PC-3 (cell line): Measurements from ENCODE around the gene TNIP1. TPM values are rescaled to one million over a fixed set of nuclear protein-coding genes. Genes with fewer than 3 reads are reported as not detected.
A peak's percentile ranks its signal among the peaks of the same experiment; 100 is the strongest.

Experiments used
- ATAC-seq: fragments of 200-7000 bp; cut with Tn5 transposase; 2 replicates; pipeline ENCODE4 v1.9.1; 2020; ENCODE audit warnings: mild to moderate bottlenecking, moderate library complexity
- BruUV-seq: library from RNA; stranded (reverse); fragments of 400-500 nt; replicated peaks from 2 replicates; lab custom pipeline; 2021; lab: Mats Ljungman, UMichigan
- CTCF ChIA-PET: fragments of 300-600 bp; sonication (Branson Sonifier 250); formaldehyde crosslinking; loops from one replicate; lab custom pipeline; 2022; ENCODE audit warnings: antibody characterized with exemption; lab: Charles Lee
- POLR2A ChIA-PET: fragments of 300-600 bp; sonication (Branson Sonifier 250); formaldehyde crosslinking; loops from one replicate; lab custom pipeline; 2022; ENCODE audit warnings: antibody characterized with exemption; ENCODE audit not compliant: unreplicated experiment; lab: Charles Lee
- DNase-seq: peaks from one replicate; pipeline ENCODE4 v3.0.0-alpha.2; 2015
- H2AFZ ChIP-seq: fragments of 300-600 bp; sonication (generic); 2 replicates; pipeline ENCODE4 v1.6.0; 2016; ENCODE audit warnings: antibody characterized with exemption, low read length
- H3F3A ChIP-seq: fragments of 300-600 bp; sonication (generic); one replicate; pipeline ENCODE4 v1.6.0; 2017; ENCODE audit warnings: antibody characterized with exemption, low read length, control low read depth, mild to moderate bottlenecking; ENCODE audit not compliant: unreplicated experiment
- H3K27ac ChIP-seq: fragments of 300-600 bp; sonication (generic); 2 replicates; pipeline ENCODE4 v1.5.1; 2016; ENCODE audit warnings: mild to moderate bottlenecking, low read length
- H3K27me3 ChIP-seq: fragments of 300-600 bp; sonication (generic); 2 replicates; pipeline ENCODE4 v1.6.1; 2016; ENCODE audit warnings: low read length, mixed read lengths
- H3K36me3 ChIP-seq: fragments of 300-600 bp; sonication (generic); 2 replicates; pipeline ENCODE4 v1.6.1; 2016; ENCODE audit warnings: low read depth, mixed run types, low read length, mixed read lengths
- H3K4me1 ChIP-seq: fragments of 300-600 bp; sonication (generic); 2 replicates; pipeline ENCODE4 v1.5.1; 2016; ENCODE audit warnings: low read length; ENCODE audit not compliant: insufficient read depth
- H3K4me2 ChIP-seq: fragments of 300-600 bp; sonication (generic); 2 replicates; pipeline ENCODE4 v1.6.0; 2016; ENCODE audit warnings: low read length
- H3K4me3 ChIP-seq: fragments of 300-600 bp; sonication (generic); 2 replicates; pipeline ENCODE4 v1.5.1; 2016; ENCODE audit warnings: mild to moderate bottlenecking, low read length, mixed read lengths
- H3K79me2 ChIP-seq: fragments of 300-600 bp; sonication (generic); 2 replicates; pipeline ENCODE4 v1.6.1; 2017; ENCODE audit warnings: low read length, mixed read lengths
- H3K9ac ChIP-seq: fragments of 300-600 bp; sonication (generic); 2 replicates; pipeline ENCODE4 v1.6.0; 2016; ENCODE audit warnings: mild to moderate bottlenecking, low read length
- H3K9me2 ChIP-seq: fragments of 300-600 bp; sonication (generic); replicated peaks from 2 replicates; pipeline ENCODE4 v1.6.1; 2016; ENCODE audit warnings: mixed run types, low read length, mixed read lengths
- H3K9me3 ChIP-seq: fragments of 300-600 bp; sonication (generic); 2 replicates; pipeline ENCODE4 v1.6.1; 2016; ENCODE audit warnings: low read length, mixed read lengths
- H4K20me1 ChIP-seq: fragments of 300-600 bp; sonication (generic); 2 replicates; pipeline ENCODE4 v1.6.1; 2016; ENCODE audit warnings: low read length, mixed read lengths
- EZH2phosphoT487 ChIP-seq: fragments of 300-600 bp; sonication (generic); IDR thresholded peaks from 2 replicates; pipeline ENCODE4 v1.6.1; 2018; ENCODE audit warnings: mild to moderate bottlenecking, antibody characterized with exemption, low read length, borderline replicate concordance
- intact Hi-C: fragments of 100-400 bp; cut with micrococcal nuclease; formaldehyde crosslinking; loops from 2 replicates; pipeline ENCODE4 v1.9.0; 2023
- total RNA-seq: library from RNA; depleted of rRNA; stranded (reverse); fragments of >200 nt; gene quantifications from 2 replicates; pipeline ENCODE4 v1.2.3, GENCODE V29; 2014
- TF ChIP-seq, protein P1 (sequence below): fragments of 300-600 bp; sonication (generic); conservative IDR thresholded peaks from 2 replicates; pipeline ENCODE4 v1.5.1; 2017; ENCODE audit warnings: antibody characterized with exemption, low read depth, mild to moderate bottlenecking, low read length

Gene TNIP1
- total RNA-seq, 1 experiment from 2014 or later: 90.0 TPM

DNA sequence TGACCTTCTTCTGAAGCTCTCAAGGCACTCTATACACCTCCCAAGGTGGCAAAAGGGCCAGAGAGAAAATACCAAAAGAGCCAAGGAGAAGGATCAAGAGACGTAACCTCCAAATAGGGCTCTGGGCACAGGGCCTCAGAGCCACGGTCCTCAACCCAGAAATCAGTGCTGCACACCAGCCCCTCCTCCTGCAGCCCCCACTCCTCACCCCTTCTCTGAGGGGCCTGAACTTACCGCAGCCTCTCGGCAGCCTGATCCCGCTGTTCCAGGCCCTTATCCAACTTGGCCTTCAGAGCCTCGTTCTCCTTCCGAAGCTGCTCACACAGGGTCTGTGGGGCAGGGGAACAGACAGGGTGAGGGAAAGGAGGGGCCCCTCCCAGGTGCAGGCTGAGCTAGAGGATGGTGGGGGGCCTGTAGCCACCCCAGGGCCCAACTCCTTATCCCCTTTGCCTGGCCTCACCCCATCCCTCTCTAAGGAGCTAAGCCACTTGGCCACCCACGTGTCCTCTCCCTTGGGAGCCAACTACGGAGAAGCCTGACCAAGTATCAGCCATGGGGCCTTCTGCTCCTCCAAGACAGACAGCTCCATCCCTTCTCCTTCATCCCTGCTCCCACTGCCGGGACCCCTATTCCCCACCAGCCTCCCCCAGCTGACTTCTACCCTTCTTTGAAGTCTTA, 28.8 kb downstream of the TNIP1 start:
- POLR2A ChIA-PET: no interaction called here
- TF ChIP-seq, protein P1, sequence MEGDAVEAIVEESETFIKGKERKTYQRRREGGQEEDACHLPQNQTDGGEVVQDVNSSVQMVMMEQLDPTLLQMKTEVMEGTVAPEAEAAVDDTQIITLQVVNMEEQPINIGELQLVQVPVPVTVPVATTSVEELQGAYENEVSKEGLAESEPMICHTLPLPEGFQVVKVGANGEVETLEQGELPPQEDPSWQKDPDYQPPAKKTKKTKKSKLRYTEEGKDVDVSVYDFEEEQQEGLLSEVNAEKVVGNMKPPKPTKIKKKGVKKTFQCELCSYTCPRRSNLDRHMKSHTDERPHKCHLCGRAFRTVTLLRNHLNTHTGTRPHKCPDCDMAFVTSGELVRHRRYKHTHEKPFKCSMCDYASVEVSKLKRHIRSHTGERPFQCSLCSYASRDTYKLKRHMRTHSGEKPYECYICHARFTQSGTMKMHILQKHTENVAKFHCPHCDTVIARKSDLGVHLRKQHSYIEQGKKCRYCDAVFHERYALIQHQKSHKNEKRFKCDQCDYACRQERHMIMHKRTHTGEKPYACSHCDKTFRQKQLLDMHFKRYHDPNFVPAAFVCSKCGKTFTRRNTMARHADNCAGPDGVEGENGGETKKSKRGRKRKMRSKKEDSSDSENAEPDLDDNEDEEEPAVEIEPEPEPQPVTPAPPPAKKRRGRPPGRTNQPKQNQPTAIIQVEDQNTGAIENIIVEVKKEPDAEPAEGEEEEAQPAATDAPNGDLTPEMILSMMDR: no peak; the same call in 1 of the 2 replicates
- no peak for TF ChIP-seq EZH2phosphoT487
- peaks cover 44% of the 10 kb centered on the region for H3K36me3 ChIP-seq

DNA sequence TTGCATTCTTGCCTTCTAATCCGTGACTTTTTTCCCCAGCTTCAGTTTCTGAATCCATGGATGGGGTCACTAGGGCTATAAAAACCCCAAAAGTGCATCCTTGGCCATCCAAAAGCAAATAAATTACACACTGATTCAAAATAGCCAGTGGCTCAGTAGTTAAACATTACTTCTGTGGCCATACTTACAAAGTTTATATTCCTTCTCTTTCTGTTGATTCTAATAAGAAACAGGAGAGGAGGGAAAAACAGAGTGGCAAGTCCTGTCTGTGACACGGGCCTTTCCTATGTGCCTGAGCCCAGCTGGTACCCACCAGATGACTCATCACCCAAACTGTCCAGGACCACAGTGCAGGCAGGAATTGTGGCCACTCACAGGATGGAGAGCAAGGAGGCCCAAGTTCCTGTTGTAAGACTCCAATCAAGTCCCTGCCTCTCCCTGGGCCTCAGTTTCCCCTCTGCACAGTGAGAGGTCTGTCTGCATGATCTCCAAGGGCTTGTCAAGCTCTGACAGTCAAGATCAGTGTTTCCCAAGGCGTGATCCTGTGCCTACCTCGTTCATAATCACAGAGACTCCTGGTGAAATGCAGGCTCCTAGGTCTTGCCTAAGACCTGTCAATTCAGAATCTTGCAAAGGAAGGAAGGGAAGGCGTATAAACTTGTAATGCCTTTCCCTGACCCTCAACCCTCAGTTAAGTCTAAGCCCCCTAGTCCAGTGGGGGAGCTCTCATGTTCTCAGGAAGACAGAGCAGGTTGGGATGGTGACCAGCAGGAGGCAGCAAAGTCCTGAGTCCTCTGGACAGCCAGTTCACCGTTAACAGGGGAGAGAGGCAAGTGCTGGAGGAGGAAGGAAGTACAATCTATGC, 29.5 kb downstream of the TNIP1 start:
- DNase-seq (peak; percentile 84), ATAC-seq (peak; percentile 78)
- no peak overlapping the region for H3K27ac ChIP-seq
- no peaks in the 10 kb centered on the region for H3F3A ChIP-seq
- no peak overlapping the region for H3K4me3 ChIP-seq
- no peak overlapping the region for H2AFZ ChIP-seq
- no peaks in the 10 kb centered on the region for H3K79me2 ChIP-seq
- TF ChIP-seq, protein P1: peak; percentile 97
- no peak for TF ChIP-seq EZH2phosphoT487
- H3K9me3 ChIP-seq: no peaks in the 10 kb centered on the region
- H3K9me2 ChIP-seq: no peaks in the 10 kb centered on the region
- no TSS peak for BruUV-seq
- intact Hi-C loops: loop anchor here (1.0 to 5.0 kb wide), 2 partner anchors 64 to 111 kb away; no protein-coding TSS in a partner anchor
- peaks cover 6% of the 10 kb centered on the region; the same call in 1 of the 2 replicates for H4K20me1 ChIP-seq
- H3K27me3 ChIP-seq: no peaks in the 10 kb centered on the region
- no peak overlapping the region for H3K4me2 ChIP-seq
- CTCF ChIA-PET: interaction anchor here (0.5 to 1.9 kb wide), 7 partner anchors 11 to 114 kb away, joined by 3 to 26 read pairs (median 7); no protein-coding TSS in a partner anchor
- H3K4me1 ChIP-seq: no peaks in the 10 kb centered on the region
- H3K9ac ChIP-seq: no peak overlapping the region
- POLR2A ChIA-PET: no interaction called here
- peaks cover 45% of the 10 kb centered on the region for H3K36me3 ChIP-seq

More for the DNA sequence above, 28.8 kb downstream of the TNIP1 start:
- no peak overlapping the region for H3K27ac ChIP-seq
- no peaks in the 10 kb centered on the region for H3K4me1 ChIP-seq
- no peaks in the 10 kb centered on the region for H3F3A ChIP-seq
- no peak overlapping the region for H3K4me3 ChIP-seq
- ATAC-seq: no peak
- no peak for DNase-seq
- no peaks in the 10 kb centered on the region for H3K79me2 ChIP-seq
- intact Hi-C loops: loop anchor here (1.0 to 5.0 kb wide), 2 partner anchors 63 to 110 kb away; no protein-coding TSS in a partner anchor
- no peaks in the 10 kb centered on the region for H3K9me3 ChIP-seq
- no peak overlapping the region for H3K4me2 ChIP-seq
- BruUV-seq: no TSS peak
- H3K9ac ChIP-seq: no peak overlapping the region
- no peak overlapping the region for H2AFZ ChIP-seq
- CTCF ChIA-PET: interaction anchor here (1.0 to 1.9 kb wide), 5 partner anchors 30 to 113 kb away, joined by 3 to 26 read pairs (median 7); no protein-coding TSS in a partner anchor
- H4K20me1 ChIP-seq: peaks cover 6% of the 10 kb centered on the region; the same call in 1 of the 2 replicates
- H3K27me3 ChIP-seq: no peaks in the 10 kb centered on the region
- H3K9me2 ChIP-seq: no peaks in the 10 kb centered on the region
